Measurements from ENCODE around the gene PHACTR1. TPM values are rescaled to one million over a fixed set of nuclear protein-coding genes. Genes with fewer than 3 reads are reported as not detected.

Gene PHACTR1
- total RNA-seq, 2 donors from 2014 or later = 0.14 to 1.6 TPM

DNA sequence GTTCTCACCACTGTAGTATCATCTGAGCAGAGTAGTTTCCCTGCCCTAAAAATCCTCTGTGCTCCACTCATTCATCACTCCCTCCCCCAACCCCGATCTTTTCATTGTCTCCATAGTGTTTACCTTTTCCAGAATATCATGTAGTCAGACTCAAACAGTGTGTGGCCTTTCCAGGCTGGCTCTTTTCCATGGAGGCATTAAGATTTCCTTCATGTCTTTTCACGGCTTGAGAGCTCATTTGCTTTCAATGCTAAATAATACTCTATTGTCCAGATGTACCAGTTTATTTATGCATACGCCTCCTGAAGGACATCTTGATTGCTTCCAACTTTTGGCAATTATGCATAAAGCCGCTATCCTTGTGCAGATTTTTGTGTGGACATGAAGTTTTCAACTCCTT is 235.8 kb downstream of the PHACTR1 start:
- Mint-ChIP-seq H3K27me3 (peaks cover 23 to 39% of the 10 kb centered on the region in 2 donors), H3K9me3 (no peaks in the 10 kb centered on the region), H3K4me1 (ENCODE audit: low read depth in 2 of 2) (peaks cover 6 to 16% of the 10 kb centered on the region in 2 donors), H3K4me3 (no peak overlapping the region), H3K36me3 (peaks cover 5% of the 10 kb centered on the region), H3K27ac (no peak overlapping the region)
- DNase-seq (ENCODE audit: low spot score) (no peak), ATAC-seq (no peak)

DNA sequence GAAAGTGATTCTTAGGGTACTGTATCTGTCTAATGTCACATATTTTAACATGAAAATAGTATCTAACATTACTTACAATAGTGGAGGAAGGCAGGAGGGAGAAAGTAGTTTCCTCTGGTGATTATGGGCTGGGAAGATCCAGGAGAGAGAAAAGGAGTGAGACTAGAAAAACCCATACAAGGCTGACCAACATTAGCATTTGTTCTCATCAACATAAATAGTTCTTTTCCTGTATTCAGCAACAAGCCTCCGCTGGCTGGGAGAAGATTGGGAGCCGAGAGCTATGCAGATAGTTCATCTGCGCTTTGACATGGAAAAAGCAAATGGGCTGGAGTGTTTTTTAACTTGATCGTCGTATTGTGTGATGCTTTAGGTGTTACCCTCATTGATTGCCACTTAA is 239.4 kb downstream of the PHACTR1 start:
- H3K27ac Mint-ChIP-seq = no peak overlapping the region
- H3K4me3 Mint-ChIP-seq = peak overlapping the region; percentile 75
- no peaks in the 10 kb centered on the region for H3K9me3 Mint-ChIP-seq
- peaks cover 37 to 57% of the 10 kb centered on the region in 2 donors for H3K27me3 Mint-ChIP-seq
- no peak for ATAC-seq
- peaks cover 16 to 28% of the 10 kb centered on the region in 2 donors for H3K4me1 Mint-ChIP-seq (ENCODE audit: low read depth in 2 of 2)
- peaks cover 5% of the 10 kb centered on the region for H3K36me3 Mint-ChIP-seq
- no peak for DNase-seq (ENCODE audit: low spot score)

- DNase-seq (ENCODE audit: low spot score) = no peak
- peaks cover 16 to 28% of the 10 kb centered on the region in 2 donors for H3K4me1 Mint-ChIP-seq (ENCODE audit: low read depth in 2 of 2)
- no peak for ATAC-seq
- H3K27ac Mint-ChIP-seq = peak overlapping the region in 1 of 2 donors; percentile 56
- peaks cover 5% of the 10 kb centered on the region for H3K36me3 Mint-ChIP-seq
- H3K4me3 Mint-ChIP-seq = peak overlapping the region; percentile 75
- peaks cover 37 to 55% of the 10 kb centered on the region in 2 donors for H3K27me3 Mint-ChIP-seq
- no peaks in the 10 kb centered on the region for H3K9me3 Mint-ChIP-seq
Measured at GRCh38 chr6:12956991-12957320, 240.4 kb downstream of the PHACTR1 start.

GRCh38 chr6:12957321-12958051 is 240.9 kb downstream of the PHACTR1 start:
- Mint-ChIP-seq H3K4me3 (peak overlapping the region; percentile 75), H3K36me3 (peaks cover 5% of the 10 kb centered on the region), H3K4me1 (ENCODE audit: low read depth in 2 of 2) (peaks cover 16 to 28% of the 10 kb centered on the region in 2 donors), H3K27me3 (peaks cover 34 to 50% of the 10 kb centered on the region in 2 donors), H3K9me3 (no peaks in the 10 kb centered on the region), H3K27ac (peak overlapping the region in 1 of 2 donors; percentile 56)
- DNase-seq (ENCODE audit: low spot score) = no peak
- peak; percentile 68 to 78 for ATAC-seq

DNA sequence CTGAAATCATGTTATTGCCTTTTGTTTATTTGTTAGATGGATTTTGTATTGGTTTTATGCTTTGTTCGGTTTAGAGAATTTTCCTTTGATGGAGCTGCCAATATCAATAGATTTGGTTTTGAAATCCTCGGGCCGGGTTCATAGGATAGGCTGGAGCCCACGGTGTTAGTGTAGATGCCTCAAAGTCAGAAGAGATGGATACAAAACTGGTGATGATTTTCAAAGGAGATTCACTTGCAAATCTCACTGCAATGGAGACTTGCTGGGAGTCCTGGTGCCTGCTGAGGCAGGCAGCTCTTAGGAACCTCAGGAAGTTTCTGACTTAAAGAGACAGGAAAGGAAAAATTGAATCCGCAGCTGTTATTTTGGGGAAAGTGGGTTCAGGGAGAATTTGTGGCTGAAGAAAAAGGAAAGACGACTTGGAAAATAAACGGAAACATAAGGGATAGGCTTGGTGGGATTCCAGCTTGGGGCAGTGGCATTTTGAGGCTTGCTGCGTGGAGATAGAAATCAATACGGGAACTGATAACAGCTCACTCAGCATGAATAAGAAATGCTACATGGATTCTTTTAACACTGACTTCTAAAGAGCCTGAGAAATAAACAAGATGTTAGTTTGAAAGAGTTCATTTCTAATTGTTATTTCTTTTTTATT is 241.6 kb downstream of the PHACTR1 start:
- Mint-ChIP-seq H3K9me3 (no peaks in the 10 kb centered on the region), H3K4me3 (peak overlapping the region; percentile 75), H3K27me3 (peaks cover 34 to 48% of the 10 kb centered on the region in 2 donors), H3K4me1 (ENCODE audit: low read depth in 2 of 2) (peaks cover 22 to 35% of the 10 kb centered on the region in 2 donors), H3K27ac (no peak overlapping the region), H3K36me3 (peaks cover 5% of the 10 kb centered on the region)
- DNase-seq (ENCODE audit: low spot score) (no peak), ATAC-seq (no peak)

GRCh38 chr6:12961761-12962160 is 245.2 kb downstream of the PHACTR1 start:
- DNase-seq (ENCODE audit: low spot score) = no peak
- ATAC-seq = peak in 1 of 2 donors; percentile 34
- no peaks in the 10 kb centered on the region for H3K9me3 Mint-ChIP-seq
- H3K36me3 Mint-ChIP-seq = no peaks in the 10 kb centered on the region
- peaks cover 18 to 24% of the 10 kb centered on the region in 2 donors for H3K4me1 Mint-ChIP-seq (ENCODE audit: low read depth in 2 of 2)
- no peak overlapping the region for H3K27ac Mint-ChIP-seq
- peaks cover 30 to 43% of the 10 kb centered on the region in 2 donors for H3K27me3 Mint-ChIP-seq
- no peak overlapping the region for H3K4me3 Mint-ChIP-seq

DNA sequence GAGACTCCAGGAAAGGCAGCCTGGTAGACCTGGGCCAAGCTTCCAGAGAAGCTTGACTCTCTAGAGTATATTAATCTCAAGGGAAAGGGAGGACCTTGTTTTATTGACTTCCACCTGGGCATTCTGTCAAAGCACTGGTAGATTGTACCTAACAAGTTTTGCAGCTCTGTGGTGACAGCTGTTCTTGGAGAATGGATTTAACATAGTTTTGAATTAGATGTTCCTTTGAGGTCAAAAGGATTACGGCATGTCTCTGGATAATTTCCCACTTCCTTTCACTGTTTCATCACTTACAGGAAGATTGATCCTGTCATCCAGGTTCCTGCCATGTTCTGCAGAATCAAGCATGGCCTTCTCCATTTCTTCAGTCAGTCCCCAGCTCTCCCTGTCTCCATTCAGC is 246.0 kb downstream of the PHACTR1 start:
- H3K27ac Mint-ChIP-seq = peak overlapping the region in 1 of 2 donors; percentile 26
- H3K4me3 Mint-ChIP-seq = peak overlapping the region; percentile 49
- peaks cover 29 to 42% of the 10 kb centered on the region in 2 donors for H3K27me3 Mint-ChIP-seq
- peaks cover 14 to 18% of the 10 kb centered on the region in 2 donors for H3K4me1 Mint-ChIP-seq (ENCODE audit: low read depth in 2 of 2)
- ATAC-seq = no peak
- DNase-seq (ENCODE audit: low spot score) = no peak
- H3K9me3 Mint-ChIP-seq = no peaks in the 10 kb centered on the region
- no peaks in the 10 kb centered on the region for H3K36me3 Mint-ChIP-seq

- H3K4me3 Mint-ChIP-seq = peak overlapping the region; percentile 49
- peak; percentile 33 to 45 for ATAC-seq
- H3K27me3 Mint-ChIP-seq = peaks cover 27 to 39% of the 10 kb centered on the region in 2 donors
- peaks cover 11 to 13% of the 10 kb centered on the region in 2 donors for H3K4me1 Mint-ChIP-seq (ENCODE audit: low read depth in 2 of 2)
- no peak for DNase-seq (ENCODE audit: low spot score)
- no peaks in the 10 kb centered on the region for H3K36me3 Mint-ChIP-seq
- peak overlapping the region; percentile 13 to 26 for H3K27ac Mint-ChIP-seq
- H3K9me3 Mint-ChIP-seq = no peaks in the 10 kb centered on the region
Measured at GRCh38 chr6:12962987-12963386, 246.4 kb downstream of the PHACTR1 start.

- H3K4me1 Mint-ChIP-seq (ENCODE audit: low read depth in 2 of 2) = peaks cover 6 to 8% of the 10 kb centered on the region in 2 donors
- H3K4me3 Mint-ChIP-seq = peak overlapping the region; percentile 49
- H3K9me3 Mint-ChIP-seq = no peaks in the 10 kb centered on the region
- ATAC-seq (no peak), DNase-seq (ENCODE audit: low spot score) (no peak)
- H3K27me3 Mint-ChIP-seq = peaks cover 28 to 39% of the 10 kb centered on the region in 2 donors
- H3K36me3 Mint-ChIP-seq = no peaks in the 10 kb centered on the region
- no peak overlapping the region for H3K27ac Mint-ChIP-seq
Measured at GRCh38 chr6:12963567-12963966, 247.0 kb downstream of the PHACTR1 start.

DNA sequence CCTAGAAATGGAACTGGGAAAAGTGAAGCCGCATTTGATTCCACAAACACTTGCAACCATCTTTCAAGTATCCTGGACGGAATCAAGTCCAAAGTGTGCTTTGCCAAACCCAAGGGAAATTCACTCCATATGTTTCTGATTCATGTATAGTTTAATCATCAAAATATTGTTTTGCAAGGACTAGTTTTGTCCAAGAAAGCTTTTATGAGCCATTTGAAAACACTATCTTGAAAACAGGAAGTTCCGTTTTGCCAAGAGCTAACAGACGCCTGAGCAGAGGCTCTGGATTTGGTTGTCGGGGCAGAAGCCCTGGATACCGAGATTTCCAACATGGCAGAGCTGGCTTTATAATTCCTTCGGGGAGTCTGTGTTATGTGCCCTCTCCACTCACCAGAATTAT is 251.1 kb downstream of the PHACTR1 start:
- ATAC-seq = no peak
- Mint-ChIP-seq H3K36me3 (no peaks in the 10 kb centered on the region), H3K4me3 (no peak overlapping the region), H3K27ac (no peak overlapping the region), H3K9me3 (no peaks in the 10 kb centered on the region), H3K4me1 (ENCODE audit: low read depth in 2 of 2) (peaks cover 5 to 6% of the 10 kb centered on the region in 2 donors), H3K27me3 (peaks cover 29 to 39% of the 10 kb centered on the region in 2 donors)
- no peak for DNase-seq (ENCODE audit: low spot score)

- H3K27ac Mint-ChIP-seq = no peak overlapping the region
- H3K27me3 Mint-ChIP-seq = peaks cover 32 to 39% of the 10 kb centered on the region in 2 donors
- ATAC-seq (no peak), DNase-seq (ENCODE audit: low spot score) (no peak)
- H3K36me3 Mint-ChIP-seq = no peaks in the 10 kb centered on the region
- H3K4me3 Mint-ChIP-seq = no peak overlapping the region
- H3K4me1 Mint-ChIP-seq (ENCODE audit: low read depth in 2 of 2) = no peaks in the 10 kb centered on the region
- no peaks in the 10 kb centered on the region for H3K9me3 Mint-ChIP-seq
Measured at GRCh38 chr6:12968290-12968689, 251.7 kb downstream of the PHACTR1 start.

DNA sequence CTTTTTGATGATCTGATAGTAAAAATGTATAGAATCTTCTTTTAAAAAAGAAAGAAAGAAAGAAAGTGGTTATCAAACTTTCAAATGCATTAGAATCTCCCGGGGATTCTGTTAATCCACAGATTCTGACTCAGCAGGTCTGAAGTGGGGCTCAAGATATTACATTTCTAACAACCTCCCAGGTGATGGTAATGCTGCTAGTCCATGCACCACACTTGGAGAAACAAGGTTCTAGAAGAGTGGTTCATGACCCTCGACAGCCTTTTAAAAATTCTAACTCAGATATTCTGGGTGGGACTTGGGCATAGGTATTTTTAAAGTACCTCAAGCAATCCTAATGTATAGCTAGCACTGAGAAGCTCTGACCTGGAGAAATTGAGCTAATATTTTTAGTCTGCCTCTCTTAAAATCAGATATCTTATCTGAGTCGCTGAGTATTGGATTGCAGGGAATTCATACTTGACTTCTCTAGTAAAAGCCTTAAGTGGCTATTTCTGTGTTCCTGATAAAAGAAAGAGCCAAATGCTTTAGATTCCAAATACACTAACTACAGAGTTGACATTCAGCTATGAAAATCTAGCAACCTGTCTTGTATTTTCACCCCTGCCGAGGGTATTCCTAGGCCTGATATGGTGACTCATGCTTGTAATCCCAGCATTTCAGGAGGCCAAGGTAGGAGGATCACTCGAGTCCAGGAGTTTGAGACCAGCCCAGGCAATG is 252.4 kb downstream of the PHACTR1 start:
- ATAC-seq (no peak), DNase-seq (ENCODE audit: low spot score) (no peak)
- H3K36me3 Mint-ChIP-seq = no peaks in the 10 kb centered on the region
- no peak overlapping the region for H3K27ac Mint-ChIP-seq
- no peaks in the 10 kb centered on the region for H3K9me3 Mint-ChIP-seq
- H3K27me3 Mint-ChIP-seq = peaks cover 35 to 37% of the 10 kb centered on the region in 2 donors
- H3K4me3 Mint-ChIP-seq = no peak overlapping the region
- no peaks in the 10 kb centered on the region for H3K4me1 Mint-ChIP-seq (ENCODE audit: low read depth in 2 of 2)

DNA sequence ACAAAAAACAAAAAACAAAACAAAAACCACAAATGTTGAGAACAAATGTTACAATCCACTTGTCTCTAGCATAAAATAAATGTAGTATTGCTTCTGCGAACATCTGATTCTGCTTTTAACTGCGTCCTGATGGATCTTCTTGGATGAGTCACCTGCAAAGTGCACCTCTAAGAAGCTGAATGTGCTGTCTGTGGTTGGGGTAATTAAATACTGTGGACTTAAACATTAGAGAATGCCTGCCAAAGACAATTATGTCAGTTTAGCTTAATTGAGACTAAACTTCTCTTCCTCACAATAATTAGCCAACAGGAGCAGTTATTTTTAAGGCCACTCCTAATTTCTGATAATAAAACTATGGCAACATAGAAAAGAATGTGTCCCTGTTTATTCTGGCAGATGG is 253.4 kb downstream of the PHACTR1 start:
- no peak for DNase-seq (ENCODE audit: low spot score)
- H3K27me3 Mint-ChIP-seq = peaks cover 37 to 39% of the 10 kb centered on the region in 2 donors
- no peak overlapping the region for H3K27ac Mint-ChIP-seq
- no peaks in the 10 kb centered on the region for H3K36me3 Mint-ChIP-seq
- H3K9me3 Mint-ChIP-seq = no peaks in the 10 kb centered on the region
- no peak overlapping the region for H3K4me3 Mint-ChIP-seq
- ATAC-seq = no peak
- H3K4me1 Mint-ChIP-seq (ENCODE audit: low read depth in 2 of 2) = no peaks in the 10 kb centered on the region

DNA sequence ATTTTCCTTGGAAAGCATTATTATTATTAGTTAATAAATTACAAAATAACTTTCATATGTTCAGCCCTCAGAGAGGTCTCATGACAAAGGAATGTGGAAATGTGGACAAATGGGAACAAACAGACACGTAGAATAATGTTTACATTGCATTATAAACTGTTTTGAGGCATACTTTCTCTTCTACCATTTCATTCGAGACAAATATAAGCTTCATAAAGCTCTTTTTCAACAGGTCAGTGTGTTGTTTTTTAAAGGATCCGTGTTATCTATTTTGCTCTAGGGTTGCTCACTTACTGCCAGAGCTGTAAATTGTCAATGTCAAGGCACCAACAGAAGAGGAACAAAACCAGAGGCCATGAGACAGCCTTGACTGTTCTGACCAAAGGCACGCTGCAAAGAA is 256.8 kb downstream of the PHACTR1 start:
- no peak overlapping the region for H3K4me3 Mint-ChIP-seq

More for the DNA sequence above, 256.8 kb downstream of the PHACTR1 start:
- Mint-ChIP-seq H3K36me3 (no peaks in the 10 kb centered on the region), H3K27me3 (peaks cover 19 to 20% of the 10 kb centered on the region in 2 donors), H3K9me3 (no peaks in the 10 kb centered on the region), H3K4me1 (ENCODE audit: low read depth in 2 of 2) (no peaks in the 10 kb centered on the region), H3K27ac (no peak overlapping the region)
- ATAC-seq (no peak), DNase-seq (ENCODE audit: low spot score) (no peak)

All from natural killer cell treated with Interleukin-12 subunit alpha and Interleukin-12 subunit beta and Interleukin-15 and Interleukin-18, amount 100 ng/mL, for 72 hours (primary cell).